Measurements from ENCODE around the gene INKA2. TPM values are rescaled to one million over a fixed set of nuclear protein-coding genes. Genes with fewer than 3 reads are reported as not detected.
"Not testable (repeated sequence)": the region's sequence is repeated elsewhere in the genome, so short reads cannot be mapped to it uniquely, and the experiment has no call there.

Gene INKA2
- total and polyA plus RNA-seq, 4 donors = 1.3 to 14.8 (median 11.7) TPM; not detected in 1

DNA sequence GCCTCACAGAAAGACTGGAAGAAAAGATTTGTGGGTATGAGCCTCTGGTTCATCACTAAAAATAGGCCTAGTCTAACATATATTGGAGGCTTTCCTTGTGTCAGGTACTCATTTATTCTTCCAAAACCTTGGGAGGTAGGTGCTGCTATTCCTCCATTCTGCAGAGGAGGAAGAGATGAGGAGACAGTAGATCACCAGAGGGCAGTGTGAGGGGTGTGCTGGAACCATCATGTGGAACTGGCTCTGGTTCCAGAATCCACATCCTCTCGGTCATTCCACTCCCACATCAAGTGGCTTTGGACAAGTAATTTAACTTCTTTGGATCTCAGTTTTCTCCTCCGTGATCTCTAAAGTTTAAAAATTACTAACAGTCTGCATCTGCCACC lies 7.4 kb upstream of the INKA2 start:
- Histone ChIP-seq H3K27me3 (ENCODE audit: control insufficient read depth in 1 of 2, insufficient read depth in 2 of 2, low read length in 1 of 2) (no peaks in the 10 kb centered on the region), H3K36me3 (ENCODE audit: control insufficient read depth in 1 of 2, insufficient read depth in 2 of 2, low read length in 1 of 2) (no peaks in the 10 kb centered on the region), H3K9me3 (ENCODE audit: control insufficient read depth, low read length) (no peaks in the 10 kb centered on the region), H3K4me3 (ENCODE audit: low read length in 2 of 2) (no peak overlapping the region), H3K27ac (ENCODE audit: low read depth in 1 of 2, low read length in 2 of 2) (no peak overlapping the region), H3K4me1 (ENCODE audit: control insufficient read depth in 1 of 2, insufficient read depth in 2 of 2, low read length in 2 of 2) (no peaks in the 10 kb centered on the region)
- no peak for DNase-seq
- 78 to 81% methylated on average over 2 of the region's 2 CpGs for WGBS, 2 donors
- no peak for ATAC-seq (ENCODE audit: low FRiP score)
- intact Hi-C loops (cut with DNase I) = loop anchor here in 1 of 2 donors (5.0 kb wide), 1 partner anchor 264 kb away; no protein-coding TSS in a partner anchor

DNA sequence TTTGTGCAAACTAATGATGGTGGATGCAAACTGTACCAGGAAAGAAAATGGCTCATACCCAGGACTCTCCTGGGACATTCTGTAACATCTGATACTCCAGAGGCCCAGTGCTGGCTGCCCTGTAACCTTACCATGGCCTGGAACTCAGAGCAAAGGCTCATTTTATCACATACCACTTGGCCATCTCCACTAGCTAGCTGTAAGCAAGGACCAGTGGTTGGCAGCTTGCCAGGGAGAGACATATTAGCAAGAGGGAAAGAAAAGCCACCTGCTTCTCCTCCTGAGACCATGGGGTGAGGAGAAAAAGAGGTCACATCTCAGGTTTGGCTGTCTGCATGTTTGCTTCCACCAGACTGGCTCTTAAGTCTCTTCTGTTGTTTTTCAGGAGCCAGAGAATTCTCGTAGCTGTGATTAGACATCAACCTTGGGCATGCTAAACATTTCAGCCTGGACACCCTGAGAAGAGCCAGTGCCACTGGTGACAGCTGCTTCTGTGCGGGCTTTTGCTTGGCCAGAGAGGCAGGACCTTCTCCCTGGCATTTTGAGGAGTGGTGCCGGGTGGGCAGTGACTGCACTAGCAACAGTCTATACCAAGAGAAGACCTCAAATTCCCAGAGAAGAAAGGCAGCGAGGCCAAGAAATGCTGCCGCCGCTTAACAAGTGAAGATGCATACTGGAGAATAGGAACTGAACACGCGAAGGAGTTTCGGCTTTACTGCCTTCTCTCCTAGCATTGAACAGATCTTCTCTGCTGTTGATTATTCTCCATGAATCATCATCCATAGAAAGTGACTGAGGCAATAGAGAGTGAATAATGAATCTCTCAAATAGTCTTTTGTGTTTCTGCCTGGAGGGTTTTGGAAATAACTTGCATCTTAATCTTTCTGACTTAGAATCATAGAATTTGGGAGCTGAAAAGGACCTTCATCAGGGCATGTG lies 6.7 kb upstream of the INKA2 start:
- Histone ChIP-seq H3K27me3 (ENCODE audit: control insufficient read depth in 1 of 2, insufficient read depth in 2 of 2, low read length in 1 of 2) (no peaks in the 10 kb centered on the region), H3K36me3 (ENCODE audit: control insufficient read depth in 1 of 2, insufficient read depth in 2 of 2, low read length in 1 of 2) (no peaks in the 10 kb centered on the region), H3K9me3 (ENCODE audit: control insufficient read depth, low read length) (no peaks in the 10 kb centered on the region), H3K4me1 (ENCODE audit: control insufficient read depth in 1 of 2, insufficient read depth in 2 of 2, low read length in 2 of 2) (no peaks in the 10 kb centered on the region), H3K27ac (ENCODE audit: low read depth in 1 of 2, low read length in 2 of 2) (no peak overlapping the region), H3K4me3 (ENCODE audit: low read length in 2 of 2) (no peak overlapping the region)
- DNase-seq (no peak), ATAC-seq (ENCODE audit: low FRiP score) (no peak)
- intact Hi-C loops (cut with DNase I) = loop anchor here in 1 of 2 donors (5.0 kb wide), 1 partner anchor 264 kb away; no protein-coding TSS in a partner anchor
- 94 to 96% methylated on average over 9 of the region's 9 CpGs for WGBS, 2 donors

DNA sequence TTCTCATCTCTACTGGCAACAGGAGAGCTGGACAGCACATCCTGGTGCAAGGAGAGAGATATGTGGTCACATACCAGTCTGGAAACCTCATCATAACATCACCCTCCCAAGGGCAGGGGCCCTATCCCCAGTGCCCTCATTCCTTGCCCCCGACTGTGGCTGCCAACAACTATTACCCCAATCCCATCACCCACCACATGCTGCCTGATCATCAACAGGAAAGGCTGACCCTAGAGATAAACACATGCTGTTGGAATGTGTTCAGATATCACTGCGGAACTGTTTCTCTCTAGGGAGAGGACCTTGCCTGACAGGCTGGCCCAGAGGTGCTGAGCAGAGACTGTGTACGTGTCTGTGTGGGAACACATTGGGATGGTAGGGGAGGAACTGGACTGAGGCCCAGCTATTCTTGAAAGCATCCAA lies 4.5 kb upstream of the INKA2 start:
- Histone ChIP-seq H3K27me3 (ENCODE audit: control insufficient read depth in 1 of 2, insufficient read depth in 2 of 2, low read length in 1 of 2) (no peaks in the 10 kb centered on the region), H3K9me3 (ENCODE audit: control insufficient read depth, low read length) (no peaks in the 10 kb centered on the region), H3K36me3 (ENCODE audit: control insufficient read depth in 1 of 2, insufficient read depth in 2 of 2, low read length in 1 of 2) (no peaks in the 10 kb centered on the region), H3K27ac (ENCODE audit: low read depth in 1 of 2, low read length in 2 of 2) (no peak overlapping the region), H3K4me3 (ENCODE audit: low read length in 2 of 2) (no peak overlapping the region), H3K4me1 (ENCODE audit: control insufficient read depth in 1 of 2, insufficient read depth in 2 of 2, low read length in 2 of 2) (no peaks in the 10 kb centered on the region)
- no peak for ATAC-seq (ENCODE audit: low FRiP score)
- DNase-seq = no peak
- intact Hi-C loops (cut with DNase I) = no loop called here
- WGBS, 2 donors = 64 to 72% methylated on average over 3 of the region's 3 CpGs

DNA sequence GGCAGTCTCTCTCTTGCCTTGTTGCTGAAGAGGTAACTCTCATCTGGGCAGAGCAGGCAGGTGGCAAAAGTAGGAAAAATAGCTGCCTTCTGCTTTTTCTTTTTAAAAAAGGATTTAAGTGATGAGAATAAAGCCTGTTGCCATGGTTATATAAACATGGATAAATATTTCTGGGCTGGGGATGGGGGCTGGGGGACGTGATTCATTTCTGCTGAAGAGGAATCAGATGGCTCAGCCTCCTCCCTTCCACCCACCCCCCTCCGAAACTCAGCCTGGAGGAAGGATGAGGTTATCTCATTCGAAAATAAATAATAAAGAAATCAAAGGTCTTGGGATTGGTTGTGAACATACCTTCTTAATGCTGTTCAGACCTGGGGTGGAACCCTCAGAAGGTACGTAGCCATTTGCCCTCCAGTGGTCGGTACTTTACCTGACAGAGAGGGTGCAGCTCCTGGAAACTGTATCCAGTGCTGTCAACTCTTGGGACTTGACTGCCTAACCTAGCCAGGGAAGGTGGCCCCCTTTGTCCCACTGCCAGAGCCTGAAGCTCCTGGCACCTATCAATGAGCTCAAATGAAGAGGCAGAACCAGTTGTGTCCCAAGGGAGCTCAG lies 3.8 kb upstream of the INKA2 start:
- intact Hi-C loops (cut with DNase I) = no loop called here
- Histone ChIP-seq H3K36me3 (ENCODE audit: control insufficient read depth in 1 of 2, insufficient read depth in 2 of 2, low read length in 1 of 2) (no peaks in the 10 kb centered on the region), H3K27me3 (ENCODE audit: control insufficient read depth in 1 of 2, insufficient read depth in 2 of 2, low read length in 1 of 2) (no peaks in the 10 kb centered on the region), H3K4me3 (ENCODE audit: low read length in 2 of 2) (no peak overlapping the region), H3K27ac (ENCODE audit: low read depth in 1 of 2, low read length in 2 of 2) (no peak overlapping the region), H3K9me3 (ENCODE audit: control insufficient read depth, low read length) (no peaks in the 10 kb centered on the region), H3K4me1 (ENCODE audit: control insufficient read depth in 1 of 2, insufficient read depth in 2 of 2, low read length in 2 of 2) (no peaks in the 10 kb centered on the region)
- no peak for ATAC-seq (ENCODE audit: low FRiP score)
- no peak for DNase-seq
- WGBS, 2 donors = 77 to 81% methylated on average over 5 of the region's 5 CpGs

DNA sequence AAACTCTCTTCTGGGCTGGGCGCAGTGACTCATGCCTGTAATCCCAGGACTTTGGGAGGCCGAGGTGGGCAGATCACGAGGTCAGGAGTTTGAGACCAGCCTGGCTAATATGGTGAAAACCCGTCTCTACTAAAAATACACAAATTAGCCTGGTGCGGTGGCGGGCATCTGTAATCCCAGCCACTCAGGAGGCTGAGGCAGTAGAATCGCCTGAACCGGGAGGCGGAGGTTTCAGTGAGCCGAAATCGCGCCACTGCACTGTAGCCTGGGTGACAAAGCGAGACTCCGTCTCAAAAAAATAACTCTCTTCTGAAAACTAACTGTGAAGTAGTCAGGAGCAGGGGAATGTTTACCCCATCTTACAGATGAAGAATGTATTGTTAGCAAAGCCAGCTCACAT lies 3.1 kb upstream of the INKA2 start:
- H3K27me3 ChIP-seq (ENCODE audit: control insufficient read depth in 1 of 2, insufficient read depth in 2 of 2, low read length in 1 of 2); H3K4me1 ChIP-seq (ENCODE audit: control insufficient read depth in 1 of 2, insufficient read depth in 2 of 2, low read length in 2 of 2); intact Hi-C loops (cut with DNase I); H3K36me3 ChIP-seq (ENCODE audit: control insufficient read depth in 1 of 2, insufficient read depth in 2 of 2, low read length in 1 of 2); H3K27ac ChIP-seq (ENCODE audit: low read depth in 1 of 2, low read length in 2 of 2); DNase-seq; ATAC-seq (ENCODE audit: low FRiP score); H3K9me3 ChIP-seq (ENCODE audit: control insufficient read depth, low read length); H3K4me3 ChIP-seq (ENCODE audit: low read length in 2 of 2): not testable (repeated sequence)
- 96 to 98% methylated on average over 14 of the region's 14 CpGs for WGBS, 2 donors

DNA sequence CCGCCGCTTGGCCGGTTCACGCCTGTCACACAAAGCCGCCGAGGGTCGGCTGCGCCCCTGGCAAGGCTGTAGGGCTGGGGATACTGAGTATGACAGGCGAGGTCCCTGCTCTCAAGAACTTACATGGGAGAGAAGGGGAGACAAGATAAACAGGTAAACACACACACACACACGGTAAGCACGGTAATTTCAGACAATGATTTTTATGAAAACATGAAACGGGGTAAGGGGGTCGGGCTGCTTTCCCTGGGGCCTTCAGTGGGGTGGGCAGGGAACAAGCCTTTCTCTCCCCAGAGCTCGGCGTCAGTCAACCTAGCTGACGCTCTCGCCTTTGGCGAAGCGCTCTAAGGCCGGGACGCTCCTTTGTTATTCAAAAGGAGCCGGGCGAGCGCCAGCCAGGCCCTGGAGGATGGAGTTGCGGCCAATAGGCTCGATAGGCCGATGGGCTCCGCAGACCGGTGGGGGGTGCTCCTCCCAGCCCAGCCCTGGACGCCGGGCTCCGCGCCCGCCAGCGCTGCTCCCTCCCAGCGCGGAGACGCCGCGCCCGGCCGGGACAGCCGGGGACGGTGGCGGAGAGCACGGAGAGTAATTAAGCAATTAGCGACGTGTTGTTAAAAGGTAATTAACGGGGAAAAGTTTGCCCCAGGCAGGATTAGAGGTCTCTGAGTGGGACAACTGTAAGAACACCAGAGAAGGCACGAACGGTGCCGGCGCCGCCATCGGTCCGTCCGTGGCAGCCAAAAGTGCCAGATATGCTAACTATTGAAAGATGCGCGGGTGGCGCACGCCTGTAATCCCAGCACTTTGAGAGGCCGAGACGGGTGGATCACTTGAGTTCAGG lies 950 bp upstream of the INKA2 start:
- intact Hi-C loops (cut with DNase I) = no loop called here
- peak overlapping the region; percentile 79 to 95 for H3K27ac ChIP-seq (ENCODE audit: low read depth in 1 of 2, low read length in 2 of 2)
- peak overlapping the region; percentile 47 to 74 for H3K4me3 ChIP-seq (ENCODE audit: low read length in 2 of 2)
- no peaks in the 10 kb centered on the region for H3K4me1 ChIP-seq (ENCODE audit: control insufficient read depth in 1 of 2, insufficient read depth in 2 of 2, low read length in 2 of 2)
- ATAC-seq (ENCODE audit: low FRiP score) = peak; percentile 77
- WGBS, 2 donors = 1% methylated on average over 63 of the region's 63 CpGs
- H3K27me3 ChIP-seq (ENCODE audit: control insufficient read depth in 1 of 2, insufficient read depth in 2 of 2, low read length in 1 of 2) = no peaks in the 10 kb centered on the region
- H3K36me3 ChIP-seq (ENCODE audit: control insufficient read depth in 1 of 2, insufficient read depth in 2 of 2, low read length in 1 of 2) = no peaks in the 10 kb centered on the region
- peak; percentile 82 to 94 for DNase-seq
- H3K9me3 ChIP-seq (ENCODE audit: control insufficient read depth, low read length) = no peaks in the 10 kb centered on the region

DNA sequence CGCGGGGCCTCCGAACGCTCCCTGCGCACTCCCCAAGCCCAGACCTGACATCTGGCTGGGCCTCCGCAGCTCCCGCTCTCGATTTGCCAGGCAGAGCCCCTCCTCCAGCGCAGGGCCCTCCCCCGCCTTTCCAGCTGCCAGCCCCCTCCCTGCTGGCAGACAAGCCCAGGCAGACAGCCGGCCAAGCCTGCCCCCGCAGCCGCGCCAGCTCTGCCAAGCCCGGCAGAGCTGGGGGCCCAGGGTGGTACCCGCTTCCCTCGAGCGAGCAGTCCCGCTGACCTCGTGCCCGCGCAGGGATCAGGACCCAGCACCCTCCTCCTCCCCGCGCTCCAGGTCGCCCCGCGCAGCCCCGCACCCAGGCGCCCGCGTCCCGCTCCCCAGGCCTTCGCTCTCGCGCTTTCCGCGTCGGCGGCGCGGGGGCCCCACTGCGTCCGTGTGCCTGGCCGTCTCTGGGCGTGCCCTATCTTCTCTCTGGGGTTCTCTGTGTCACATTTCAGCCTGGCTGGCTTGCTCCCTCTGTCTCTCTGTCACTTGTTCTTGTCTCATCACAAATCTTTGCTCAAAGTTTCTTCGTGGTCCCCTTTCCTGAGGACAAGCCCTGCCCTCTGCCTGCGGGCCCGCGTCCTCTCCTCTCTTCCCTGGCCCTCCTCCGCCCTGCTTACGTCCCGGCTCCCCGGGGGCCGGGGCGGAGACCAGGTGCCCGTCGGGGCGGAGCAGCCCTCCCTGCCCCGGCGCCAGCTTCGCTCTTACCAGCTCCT lies 580 bp downstream of the INKA2 start:
- no peaks in the 10 kb centered on the region for H3K36me3 ChIP-seq (ENCODE audit: control insufficient read depth in 1 of 2, insufficient read depth in 2 of 2, low read length in 1 of 2)
- intact Hi-C loops (cut with DNase I) = loop anchor here in 1 of 2 donors (1.0 kb wide), 1 partner anchor 117 kb away; no protein-coding TSS in a partner anchor
- ATAC-seq (ENCODE audit: low FRiP score) (peak; percentile 75), DNase-seq (peak; percentile 86 to 92)
- no peaks in the 10 kb centered on the region for H3K27me3 ChIP-seq (ENCODE audit: control insufficient read depth in 1 of 2, insufficient read depth in 2 of 2, low read length in 1 of 2)
- WGBS, 2 donors = 0 to 1% methylated on average over 38 to 61 of the region's 61 CpGs
- H3K9me3 ChIP-seq (ENCODE audit: control insufficient read depth, low read length) = no peaks in the 10 kb centered on the region
- H3K4me3 ChIP-seq (ENCODE audit: low read length in 2 of 2) = peak overlapping the region; percentile 47 to 74
- H3K27ac ChIP-seq (ENCODE audit: low read depth in 1 of 2, low read length in 2 of 2) = peak overlapping the region; percentile 15 to 95
- H3K4me1 ChIP-seq (ENCODE audit: control insufficient read depth in 1 of 2, insufficient read depth in 2 of 2, low read length in 2 of 2) = no peaks in the 10 kb centered on the region

DNA sequence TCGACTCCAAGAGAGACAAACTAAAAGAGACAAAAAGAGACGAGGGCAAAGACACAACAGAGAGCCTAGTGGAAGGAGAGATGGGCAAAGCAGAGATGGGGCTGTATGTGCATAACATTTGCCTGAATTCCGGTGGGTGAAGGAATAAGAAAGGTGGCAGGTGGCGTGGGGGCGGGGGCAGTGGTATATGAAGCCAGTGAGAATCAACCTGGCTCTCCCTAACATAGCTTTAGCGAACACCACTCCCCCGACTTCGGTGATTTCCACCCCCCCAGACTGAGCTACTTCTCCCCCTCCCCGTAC lies 1.1 kb downstream of the INKA2 start:
- no peaks in the 10 kb centered on the region for H3K4me1 ChIP-seq (ENCODE audit: control insufficient read depth in 1 of 2, insufficient read depth in 2 of 2, low read length in 2 of 2)
- no peak for ATAC-seq (ENCODE audit: low FRiP score)
- no peaks in the 10 kb centered on the region for H3K36me3 ChIP-seq (ENCODE audit: control insufficient read depth in 1 of 2, insufficient read depth in 2 of 2, low read length in 1 of 2)
- peak overlapping the region in 1 of 2 donors; percentile 47 for H3K4me3 ChIP-seq (ENCODE audit: low read length in 2 of 2)
- H3K9me3 ChIP-seq (ENCODE audit: control insufficient read depth, low read length) = no peaks in the 10 kb centered on the region
- WGBS, 2 donors = 9 to 10% methylated on average over 9 of the region's 9 CpGs
- intact Hi-C loops (cut with DNase I) = loop anchor here in 1 of 2 donors (1.0 kb wide), 1 partner anchor 117 kb away; no protein-coding TSS in a partner anchor
- no peak for DNase-seq
- no peak overlapping the region for H3K27ac ChIP-seq (ENCODE audit: low read depth in 1 of 2, low read length in 2 of 2)
- H3K27me3 ChIP-seq (ENCODE audit: control insufficient read depth in 1 of 2, insufficient read depth in 2 of 2, low read length in 1 of 2) = no peaks in the 10 kb centered on the region
